Endometrial microvascular endothelial cells (primary cell): Measurements from ENCODE around the gene PRELID3B. TPM values are rescaled to one million over a fixed set of nuclear protein-coding genes. Genes with fewer than 3 reads are reported as not detected.

Experiments used
- in situ Hi-C: cut with HindIII; loops from 2 replicates; pipeline ENCODE4 v1.10.0; 2017; ENCODE audit warnings: low sequenced_read_pairs, low pct_unique_long_range_greater_than_20kb; ENCODE audit errors: inconsistent ontology term
- total RNA-seq: library from RNA; depleted of rRNA; stranded (reverse); fragments of >200 nt; gene quantifications from one replicate; pipeline ENCODE4 v1.2.3, GENCODE V29; 2015; ENCODE audit errors: inconsistent ontology term

The PRELID3B gene
- total RNA-seq, 1 donor from 2014 or later = 46.2 TPM

- in situ Hi-C loops = loop anchor here (25.0 kb wide), 1 partner anchor 142 kb away; the partner anchor contains the start of genes GNAS and GNAS-AS1
These were observed 38.2 kb downstream of the PRELID3B start for GRCh38 chr20:59004493-59004762.

GRCh38 chr20:59003836-59004492 lies 38.6 kb downstream of the PRELID3B start:
- in situ Hi-C loops = loop anchor here (25.0 kb wide), 1 partner anchor 142 kb away; the partner anchor contains the start of genes GNAS and GNAS-AS1

GRCh38 chr20:59002874-59003399 lies 39.6 kb downstream of the PRELID3B start:
- in situ Hi-C loops = loop anchor here (25.0 kb wide), 1 partner anchor 141 kb away; the partner anchor contains the start of genes GNAS and GNAS-AS1

- in situ Hi-C loops = loop anchor here (25.0 kb wide), 1 partner anchor 140 kb away; the partner anchor contains the start of genes GNAS and GNAS-AS1
These were observed 40.2 kb downstream of the PRELID3B start for GRCh38 chr20:59002388-59002787.

GRCh38 chr20:59001449-59002171 lies 41.0 kb downstream of the PRELID3B start:
- in situ Hi-C loops = loop anchor here (25.0 kb wide), 1 partner anchor 139 kb away; the partner anchor contains the start of genes GNAS and GNAS-AS1

GRCh38 chr20:59001068-59001448 lies 41.5 kb downstream of the PRELID3B start:
- in situ Hi-C loops = loop anchor here (25.0 kb wide), 1 partner anchor 139 kb away; the partner anchor contains the start of genes GNAS and GNAS-AS1

- in situ Hi-C loops = loop anchor here (25.0 kb wide), 1 partner anchor 138 kb away; the partner anchor contains the start of genes GNAS and GNAS-AS1
These were observed 42.3 kb downstream of the PRELID3B start for GRCh38 chr20:59000326-59000725.

GRCh38 chr20:58998656-58999055 lies 43.9 kb downstream of the PRELID3B start:
- in situ Hi-C loops = no loop called here

- in situ Hi-C loops = no loop called here
These were observed 45.3 kb downstream of the PRELID3B start for GRCh38 chr20:58997141-58997770.

- in situ Hi-C loops = no loop called here
These were observed 46.4 kb downstream of the PRELID3B start for GRCh38 chr20:58996226-58996611.

- in situ Hi-C loops = no loop called here
These were observed 46.9 kb downstream of the PRELID3B start for GRCh38 chr20:58995461-58996225.

GRCh38 chr20:58994390-58995159 lies 48.0 kb downstream of the PRELID3B start:
- in situ Hi-C loops = no loop called here

- in situ Hi-C loops = no loop called here
These were observed 49.0 kb downstream of the PRELID3B start for GRCh38 chr20:58993332-58994248.

- in situ Hi-C loops = no loop called here
These were observed 49.7 kb downstream of the PRELID3B start for GRCh38 chr20:58992911-58993310.

- in situ Hi-C loops = no loop called here
These were observed 50.9 kb downstream of the PRELID3B start for GRCh38 chr20:58991715-58992114.

GRCh38 chr20:58990651-58991445 lies 51.7 kb downstream of the PRELID3B start:
- in situ Hi-C loops = no loop called here
